Naive thymus-derived CD8-positive, alpha-beta T cell (primary cell): ENCODE measurements around the gene IGFBPL1. TPM values are rescaled to one million over a fixed set of nuclear protein-coding genes. Genes with fewer than 3 reads are reported as not detected.

Experiments used
- polyA plus RNA-seq, 3 donors: library from polyadenylated mRNA; unstranded; fragments of 300-500 nt; fragmentation: Illumina TruSeq; gene quantifications; one replicate each; pipeline ENCODE4 v1.2.3, GENCODE V29; 2021
- total RNA-seq, 8 experiments: library from RNA in 2 of 8; stranded (reverse) in 2 of 8; gene quantifications; one replicate each; pipeline ENCODE4 v1.2.3 and lab custom pipeline; 2021 to 2026

Gene IGFBPL1
- total and polyA plus RNA-seq, 5 experiments from 2014 or later = not detected

Other genes with a start within 250 kb of the IGFBPL1 start
- gene ALDH1B1, start 31.8 kb downstream of the IGFBPL1 start, total RNA-seq = 1 to 10 TPM; 4.5 to 4.7 TPM
- gene ALDH1B1, start 31.8 kb downstream of the IGFBPL1 start, polyA plus RNA-seq = 10 to 100 TPM in 1 of 3 donors, 1 to 10 TPM in 2; 9.2 to 11.9 (median 9.6) TPM
- gene ANKRD18A, start 196.1 kb upstream of the IGFBPL1 start, total RNA-seq = 1 to 10 TPM; 1.5 to 2.8 TPM
- gene ANKRD18A, start 196.1 kb upstream of the IGFBPL1 start, polyA plus RNA-seq = 1 to 10 TPM in 1 of 3 donors, under 1 TPM in 1, not detected in 1; 0.71 to 1.3 TPM